ENCODE results near the gene TENT5C. TPM values are rescaled to one million over a fixed set of nuclear protein-coding genes. Genes with fewer than 3 reads are reported as not detected.

The TENT5C gene
- total and polyA plus RNA-seq, 2 of the 8 experiments (the other 6 are each of a cell fraction or from before 2014, with no cell fraction given): 0.38 to 0.99 TPM

GRCh38 chr1:117578466-117578865, 27.4 kb upstream of the TENT5C start:
- Histone ChIP-seq H2BK20ac (ENCODE audit: low read length) (no peak overlapping the region), H4K91ac (replicated peaks; ENCODE audit: insufficient read length, low read length) (no peak overlapping the region), H3K4me3 (ENCODE audit: extremely low read depth in 1 of 4, insufficient read depth in 2 of 4, low read depth in 3 of 4, low read length in 4 of 4) (no peak overlapping the region), H2AFZ (ENCODE audit: low read length) (no peak overlapping the region), H3K23ac (ENCODE audit: insufficient read length) (no peak overlapping the region), H3K79me1 (ENCODE audit: low read depth, low read length) (no peaks in the 10 kb centered on the region), H4K8ac (ENCODE audit: extremely low read depth, insufficient read depth, low read length) (no peak overlapping the region), H3K4me2 (ENCODE audit: insufficient read depth in 1 of 2, low read depth in 2 of 2, low read length in 2 of 2) (no peak overlapping the region), H3K23me2 (ENCODE audit: low read depth, low read length) (no peaks in the 10 kb centered on the region; the same call in 1 of the 2 replicates), H3K9me3 (ENCODE audit: insufficient read depth in 2 of 2, low read depth in 1 of 2, low read length in 1 of 2) (no peaks in the 10 kb centered on the region), H3K4ac (replicated peaks; ENCODE audit: insufficient read length, low read depth, low read length) (no peak overlapping the region), H3K9ac (replicated peaks in 1 of 4; ENCODE audit: extremely low read depth in 1 of 4, low read depth in 3 of 4, low read length in 3 of 4) (no peak overlapping the region), H3K27ac (ENCODE audit: low read depth, low read length) (no peak overlapping the region), H3K79me2 (ENCODE audit: control insufficient read depth in 1 of 2, insufficient read depth in 2 of 2, low read length in 2 of 2) (no peaks in the 10 kb centered on the region), H3K56ac (replicated peaks; ENCODE audit: insufficient read length, low read depth, low read length) (no peak overlapping the region), H2BK12ac (ENCODE audit: low read depth, low read length) (no peak overlapping the region), H2BK5ac (ENCODE audit: low read depth, low read length) (no peak overlapping the region), H4K20me1 (replicated peaks in 1 of 2; ENCODE audit: control insufficient read depth in 1 of 2, insufficient read depth in 2 of 2, low read length in 2 of 2) (no peaks in the 10 kb centered on the region), H2BK15ac (ENCODE audit: low read length) (no peak overlapping the region), H4K5ac (ENCODE audit: insufficient read length, low read depth, low read length) (no peak overlapping the region), H3K27me3 (replicated peaks in 1 of 4; ENCODE audit: control insufficient read depth in 3 of 4, extremely low read depth in 1 of 4, insufficient read depth in 3 of 4, low read length in 3 of 4) (no peaks in the 10 kb centered on the region), H3K36me3 (ENCODE audit: control insufficient read depth in 2 of 4, insufficient read depth in 4 of 4, low read length in 3 of 4) (no peaks in the 10 kb centered on the region), H3K4me1 (replicated peaks in 1 of 4; ENCODE audit: control insufficient read depth in 3 of 4, insufficient read depth in 4 of 4, low read length in 3 of 4) (peaks cover 0 to 5% (median 1%) of the 10 kb centered on the region in 4 experiments; a peak in 1 of 7 replicates), H3K18ac (ENCODE audit: extremely low read depth, low read length) (no peak overlapping the region), H2BK120ac (replicated peaks; ENCODE audit: low read depth, low read length) (no peak overlapping the region), H3K14ac (ENCODE audit: insufficient read length) (no peak overlapping the region), H2AK5ac (ENCODE audit: low read depth, low read length) (no peak overlapping the region)
- ChIA-PET POLR2A (ENCODE audit: partially characterized antibody) (no interaction called here), CTCF (ENCODE audit: partially characterized antibody) (interaction anchor here (0.7 to 4.4 kb wide), 5 partner anchors 10 to 176 kb away, joined by 3 to 18 read pairs (median 3); no protein-coding TSS in a partner anchor)
- FAIRE-seq (no peak), DNase-seq (ENCODE audit: low read depth in 1 of 2, low spot score in 2 of 2) (no peak)
- 89 to 100% methylated on average over 1 to 4 of the region's 4 CpGs for WGBS, 2 experiments (ENCODE audit: extremely low coverage in 1 of 2, insufficient coverage in 1 of 2, insufficient read length in 1 of 2, insufficient replicate concordance in 2 of 2, low coverage in 1 of 2, low lambda C conversion rate in 2 of 2, missing lambda C conversion rate in 1 of 2)
- TF ChIP-seq BCL11A (IDR thresholded peaks at IDR 0.05; ENCODE audit: low read depth in 2 of 2, low read length in 2 of 2) (no peak), SP2 (IDR thresholded peaks at IDR 0.05; ENCODE audit: low read length) (no peak), SP1 (IDR thresholded peaks at IDR 0.05; ENCODE audit: low read depth, low read length) (no peak), TCF12 (IDR thresholded peaks at IDR 0.05; ENCODE audit: low read depth, low read length) (no peak), SRF (IDR thresholded peaks at IDR 0.05; ENCODE audit: low read depth, low read length) (no peak), ATF2 (IDR thresholded peaks at IDR 0.05; ENCODE audit: low read length) (no peak), SP4 (IDR thresholded peaks at IDR 0.05; ENCODE audit: low read length) (no peak), CEBPB (IDR thresholded peaks at IDR 0.05; ENCODE audit: low read depth, low read length) (no peak), ZNF274 (IDR thresholded peaks at IDR 0.05; ENCODE audit: borderline replicate concordance, extremely low read depth, low read length) (no peak), EZH2 (IDR thresholded peaks at IDR 0.05; ENCODE audit: low read depth, low read length, severe bottlenecking) (no peak), PHF8 (conservative IDR thresholded peaks at IDR 0.05; ENCODE audit: low read depth, low read length) (no peak), YY1 (IDR thresholded peaks at IDR 0.05; ENCODE audit: low read depth, low read length) (no peak), CREB1 (IDR thresholded peaks at IDR 0.05) (no peak), CHD1 (IDR thresholded peaks at IDR 0.05; ENCODE audit: low read depth, low read length) (no peak)
